Esophagus squamous epithelium (tissue), 4 donors: ENCODE data around the gene ZNF358.

Experiments
- POLR2A ChIP-seq, 4 donors: fragments of 450-650 bp; IDR thresholded peaks; one replicate each; pipeline ENCODE4 v1.6.1; 2017; ENCODE audit warnings: antibody characterized with exemption in 4 of 4, mild to moderate bottlenecking in 4 of 4, moderate library complexity in 3 of 4
- TF ChIP-seq, protein P1 (sequence below), 6 experiments: fragments of 450-650 bp in 4 of 6; fragments of 200-600 bp in 2 of 6; sonication (generic) in 2 of 6; IDR thresholded peaks; one replicate each; pipeline ENCODE4 v1.5.1; 2016 to 2019; ENCODE audit warnings: antibody characterized with exemption in 6 of 6, mild to moderate bottlenecking in 4 of 6, moderate library complexity in 4 of 6

DNA sequence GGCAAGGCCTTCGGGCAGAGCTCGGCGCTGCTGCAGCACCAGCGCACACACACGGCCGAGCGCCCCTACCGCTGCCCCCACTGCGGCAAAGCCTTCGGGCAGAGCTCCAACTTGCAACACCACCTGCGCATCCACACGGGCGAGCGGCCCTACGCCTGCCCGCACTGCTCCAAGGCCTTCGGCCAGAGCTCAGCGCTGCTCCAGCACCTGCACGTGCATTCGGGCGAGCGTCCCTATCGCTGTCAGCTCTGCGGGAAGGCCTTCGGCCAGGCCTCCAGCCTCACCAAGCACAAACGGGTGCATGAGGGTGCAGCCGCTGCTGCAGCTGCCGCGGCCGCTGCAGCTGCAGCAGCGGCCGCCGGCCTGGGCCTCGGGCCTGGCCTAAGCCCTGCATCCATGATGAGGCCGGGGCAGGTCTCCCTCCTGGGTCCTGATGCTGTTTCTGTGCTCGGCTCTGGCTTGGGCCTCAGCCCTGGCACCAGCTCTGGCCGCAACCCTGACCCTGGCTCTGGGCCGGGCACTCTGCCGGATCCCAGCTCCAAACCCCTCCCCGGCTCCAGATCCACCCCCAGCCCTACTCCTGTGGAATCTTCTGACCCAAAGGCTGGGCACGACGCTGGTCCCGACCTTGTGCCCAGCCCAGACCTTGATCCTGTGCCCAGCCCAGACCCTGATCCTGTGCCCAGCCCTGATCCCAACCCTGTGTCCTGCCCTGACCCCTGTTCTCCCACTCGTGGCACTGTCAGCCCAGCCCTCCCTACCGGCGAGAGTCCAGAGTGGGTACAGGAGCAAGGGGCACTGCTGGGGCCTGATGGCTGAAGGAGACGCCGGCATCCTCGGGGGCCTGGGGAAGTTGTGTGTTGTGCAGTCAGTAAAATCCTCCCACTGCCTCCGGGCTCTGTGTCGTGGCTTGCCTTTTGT, 4.5 kb downstream of the ZNF358 start:
- no peak for TF ChIP-seq POLR2A (IDR thresholded peaks at IDR 0.05)
- TF ChIP-seq, protein P1, sequence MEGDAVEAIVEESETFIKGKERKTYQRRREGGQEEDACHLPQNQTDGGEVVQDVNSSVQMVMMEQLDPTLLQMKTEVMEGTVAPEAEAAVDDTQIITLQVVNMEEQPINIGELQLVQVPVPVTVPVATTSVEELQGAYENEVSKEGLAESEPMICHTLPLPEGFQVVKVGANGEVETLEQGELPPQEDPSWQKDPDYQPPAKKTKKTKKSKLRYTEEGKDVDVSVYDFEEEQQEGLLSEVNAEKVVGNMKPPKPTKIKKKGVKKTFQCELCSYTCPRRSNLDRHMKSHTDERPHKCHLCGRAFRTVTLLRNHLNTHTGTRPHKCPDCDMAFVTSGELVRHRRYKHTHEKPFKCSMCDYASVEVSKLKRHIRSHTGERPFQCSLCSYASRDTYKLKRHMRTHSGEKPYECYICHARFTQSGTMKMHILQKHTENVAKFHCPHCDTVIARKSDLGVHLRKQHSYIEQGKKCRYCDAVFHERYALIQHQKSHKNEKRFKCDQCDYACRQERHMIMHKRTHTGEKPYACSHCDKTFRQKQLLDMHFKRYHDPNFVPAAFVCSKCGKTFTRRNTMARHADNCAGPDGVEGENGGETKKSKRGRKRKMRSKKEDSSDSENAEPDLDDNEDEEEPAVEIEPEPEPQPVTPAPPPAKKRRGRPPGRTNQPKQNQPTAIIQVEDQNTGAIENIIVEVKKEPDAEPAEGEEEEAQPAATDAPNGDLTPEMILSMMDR (IDR thresholded peaks at IDR 0.05) = no peak
